IMR-90 (cell line): ENCODE data around the gene CNTFR. TPM values are rescaled to one million over a fixed set of nuclear protein-coding genes. Genes with fewer than 3 reads are reported as not detected.

Source experiments
- ATAC-seq: fragments of 200-7000 bp; cut with Tn5 transposase; 2 replicates; pipeline ENCODE4 v1.9.1; 2020; ENCODE audit warnings: low read depth, mild to moderate bottlenecking, moderate library complexity
- BruUV-seq: library from RNA; stranded (reverse); fragments of 400-500 nt; replicated peaks from 2 replicates; lab custom pipeline; 2021; lab: Mats Ljungman, UMichigan
- CTCF ChIA-PET: fragments of 300-600 bp; formaldehyde crosslinking; extraction: SDS; loops from one replicate; lab custom pipeline; 2021; ENCODE audit warnings: antibody characterized with exemption; lab: Yijun Ruan, JAX
- POLR2A ChIA-PET: fragments of 300-600 bp; sonication (Branson Sonifier 250); formaldehyde crosslinking; loops from one replicate; lab custom pipeline; 2022; ENCODE audit warnings: antibody characterized with exemption; ENCODE audit not compliant: unreplicated experiment; lab: Charles Lee
- DNase-seq: peaks from one replicate; pipeline ENCODE4 v3.0.0; 2013
- H2AFZ ChIP-seq: replicated peaks from 2 replicates; pipeline ENCODE3; 2013; ENCODE audit warnings: low read length, mild to moderate bottlenecking; ENCODE audit not compliant: poor library complexity
- H2AK5ac ChIP-seq: 2 replicates; pipeline ENCODE4 v1.6.1; 2013; ENCODE audit warnings: low read depth, low read length, inconsistent platforms
- H2AK9ac ChIP-seq: replicated peaks from 2 replicates; pipeline ENCODE3; 2013; ENCODE audit warnings: mild to moderate bottlenecking, low read depth, low read length, moderate library complexity; ENCODE audit not compliant: poor library complexity
- H2BK120ac ChIP-seq: 2 replicates; pipeline ENCODE4 v1.6.1; 2013; ENCODE audit warnings: low read depth, low read length, inconsistent platforms
- H2BK15ac ChIP-seq: 3 replicates; pipeline ENCODE4 v1.6.1; 2013; ENCODE audit warnings: low read depth, low read length, inconsistent platforms
- H2BK20ac ChIP-seq: 2 replicates; pipeline ENCODE4 v1.6.1; 2013; ENCODE audit warnings: low read depth, mild to moderate bottlenecking, inconsistent platforms, low read length, moderate library complexity
- H2BK5ac ChIP-seq: 2 replicates; pipeline ENCODE4 v1.6.1; 2013; ENCODE audit warnings: mild to moderate bottlenecking, low read depth, low read length, inconsistent platforms; ENCODE audit not compliant: poor library complexity, severe bottlenecking
- H3K14ac ChIP-seq: replicated peaks from 2 replicates; pipeline ENCODE4 v1.6.1; 2013; ENCODE audit warnings: low read depth, low read length, inconsistent platforms
- H3K18ac ChIP-seq: 2 replicates; pipeline ENCODE4 v1.6.1; 2013; ENCODE audit warnings: low read depth, low read length, control low read depth
- H3K23ac ChIP-seq: 2 replicates; pipeline ENCODE4 v1.6.1; 2013; ENCODE audit warnings: low read depth, low read length, inconsistent platforms
- H3K27ac ChIP-seq: 2 replicates; pipeline ENCODE4 v1.5.1; 2013; ENCODE audit warnings: mild to moderate bottlenecking, control low read depth, low read length; ENCODE audit not compliant: insufficient read depth
- H3K27me3 ChIP-seq: 2 replicates; pipeline ENCODE4 v1.6.1; 2013; ENCODE audit warnings: low read length; ENCODE audit not compliant: control insufficient read depth, insufficient read depth
- H3K36me3 ChIP-seq: 2 replicates; pipeline ENCODE4 v1.6.1; 2013; ENCODE audit warnings: low read length, mixed read lengths; ENCODE audit not compliant: control insufficient read depth, insufficient read depth
- H3K4ac ChIP-seq: 2 replicates; pipeline ENCODE4 v1.6.1; 2013; ENCODE audit warnings: low read depth, low read length, inconsistent platforms
- H3K4me1 ChIP-seq: 2 replicates; pipeline ENCODE4 v1.6.1; 2013; ENCODE audit warnings: low read length, mixed read lengths; ENCODE audit not compliant: control insufficient read depth, insufficient read depth
- H3K4me2 ChIP-seq: 2 replicates; pipeline ENCODE4 v1.6.1; 2013; ENCODE audit warnings: low read depth, mild to moderate bottlenecking, control low read depth, low read length, moderate library complexity
- H3K4me3 ChIP-seq: 2 replicates; pipeline ENCODE4 v1.5.1; 2013; ENCODE audit warnings: low read depth, mild to moderate bottlenecking, control low read depth, low read length, moderate library complexity; ENCODE audit not compliant: insufficient read depth
- H3K56ac ChIP-seq: 2 replicates; pipeline ENCODE4 v1.6.1; 2013; ENCODE audit warnings: low read length, inconsistent platforms; ENCODE audit not compliant: insufficient read depth; ENCODE audit errors: extremely low read depth
- H3K79me1 ChIP-seq, 2 experiments: 2 replicates each; pipeline ENCODE4 v1.6.1; 2013; ENCODE audit warnings: low read length in 2 of 2, inconsistent platforms in 1 of 2, low read depth in 1 of 2
- H3K9ac ChIP-seq: 2 replicates; pipeline ENCODE4 v1.6.1; 2013; ENCODE audit warnings: low read depth, low read length, control low read depth
- H3K9me1 ChIP-seq: 2 replicates; pipeline ENCODE4 v1.6.1; 2013; ENCODE audit warnings: low read length, inconsistent platforms; ENCODE audit not compliant: insufficient read depth
- H3K9me3 ChIP-seq: 2 replicates; pipeline ENCODE4 v1.6.1; 2013; ENCODE audit warnings: low read length; ENCODE audit not compliant: control insufficient read depth, insufficient read depth
- H4K20me1 ChIP-seq: 2 replicates; pipeline ENCODE4 v1.6.1; 2013; ENCODE audit warnings: low read length, inconsistent platforms; ENCODE audit not compliant: insufficient read depth
- H4K5ac ChIP-seq: 2 replicates; pipeline ENCODE4 v1.6.1; 2013; ENCODE audit warnings: mild to moderate bottlenecking, low read depth, low read length, control low read depth
- H4K8ac ChIP-seq, 2 experiments: 2 replicates each; pipeline ENCODE4 v1.6.1; 2013; ENCODE audit warnings: low read depth in 2 of 2, low read length in 2 of 2, control low read depth in 1 of 2, inconsistent platforms in 1 of 2
- H4K91ac ChIP-seq: 2 replicates; pipeline ENCODE4 v1.6.1; 2013; ENCODE audit warnings: low read depth, low read length, inconsistent platforms; ENCODE audit not compliant: insufficient read depth
- BHLHE40 ChIP-seq: fragments of 150-350 bp; IDR thresholded peaks from 2 replicates; pipeline ENCODE4 v1.6.1; 2016; ENCODE audit warnings: mild to moderate bottlenecking, low read depth, low read length
- CEBPB ChIP-seq: IDR thresholded peaks from 2 replicates; pipeline ENCODE4 v1.6.1; 2012; ENCODE audit warnings: low read depth, low read length, improper control_type of control experiment
- FOS ChIP-seq: fragments of 150-350 bp; IDR thresholded peaks from 2 replicates; pipeline ENCODE4 v1.6.1; 2016; ENCODE audit warnings: low read depth, low read length
- MAFK ChIP-seq: IDR thresholded peaks from 2 replicates; pipeline ENCODE4 v1.6.1; 2012; ENCODE audit warnings: low read depth, low read length, improper control_type of control experiment
- MXI1 ChIP-seq: IDR thresholded peaks from 2 replicates; pipeline ENCODE4 v1.6.1; 2012; ENCODE audit warnings: low read depth, mild to moderate bottlenecking, low read length, moderate library complexity, borderline replicate concordance
- NFE2L2 ChIP-seq: fragments of 150-350 bp; IDR thresholded peaks from 2 replicates; pipeline ENCODE4 v1.6.1; 2016; ENCODE audit warnings: low read depth, mild to moderate bottlenecking, low read length
- RAD21 ChIP-seq: IDR thresholded peaks from 2 replicates; pipeline ENCODE4 v1.6.1; 2012; ENCODE audit warnings: low read length, improper control_type of control experiment
- RCOR1 ChIP-seq: IDR thresholded peaks from 2 replicates; pipeline ENCODE4 v1.6.1; 2012; ENCODE audit warnings: mild to moderate bottlenecking, low read length, improper control_type of control experiment; ENCODE audit not compliant: insufficient replicate concordance
- RFX5 ChIP-seq: IDR thresholded peaks from 2 replicates; pipeline ENCODE4 v1.8.0; 2012; ENCODE audit warnings: low read depth, mild to moderate bottlenecking, low read length, moderate library complexity
- SMC3 ChIP-seq: fragments of 150-350 bp; IDR thresholded peaks from 2 replicates; pipeline ENCODE4 v1.6.1; 2016; ENCODE audit warnings: low read depth, mild to moderate bottlenecking, antibody characterized with exemption, low read length, moderate library complexity
- WGBS, 2 experiments: methylation state at CpG; one replicate each; pipeline versions ENCODE4 v1.1.5 to v1.1.7; 2013; ENCODE audit warnings: missing lambda C conversion rate in 2 of 2; ENCODE audit not compliant: insufficient read length in 1 of 2; ENCODE audit errors: extremely low coverage in 2 of 2; 5-methylcytosine and 5-hydroxymethylcytosine counted together
- dilution Hi-C: fragments of 300-500 bp; cut with HindIII; formaldehyde crosslinking; loops from one replicate; pipeline ENCODE4 v1.14.3; 2018; ENCODE audit warnings: low sequenced_read_pairs; ENCODE audit not compliant: unreplicated experiment
- in situ Hi-C: fragments of 300-500 bp; cut with MboI; formaldehyde crosslinking; loops from 3 replicates; pipeline ENCODE4 v1.14.3; 2019; ENCODE audit warnings: low sequenced_read_pairs, inconsistent platforms, mixed read lengths
- intact Hi-C: fragments of 100-400 bp; cut with micrococcal nuclease; formaldehyde crosslinking; loops from 2 replicates; pipeline ENCODE4 v1.10.0; 2022
- polyA plus RNA-seq, 3 experiments: library from polyadenylated mRNA; depleted of rRNA; stranded (reverse); fragments of >200 nt; gene quantifications; 2 replicates each; pipeline ENCODE4 v1.2.3, GENCODE V29; 2012; ENCODE audit warnings: low replicate concordance in 1 of 3
- total RNA-seq: library from RNA; depleted of rRNA; stranded (reverse); fragments of >200 nt; gene quantifications from 2 replicates; pipeline ENCODE4 v1.2.3, GENCODE V29; 2012
- TF ChIP-seq, protein P1 (sequence below): conservative IDR thresholded peaks from 2 replicates; pipeline ENCODE4 v1.5.1; 2012; ENCODE audit warnings: mild to moderate bottlenecking, low read depth, low read length, improper control_type of control experiment
- TF ChIP-seq, protein P2 (sequence below): fragments of 150-350 bp; IDR thresholded peaks from 2 replicates; pipeline ENCODE4 v1.6.1; 2017; ENCODE audit warnings: mild to moderate bottlenecking, antibody characterized with exemption, low read length, low read depth
- TF ChIP-seq, protein P3 (sequence below): fragments of 150-350 bp; IDR thresholded peaks from 2 replicates; pipeline ENCODE4 v1.6.1; 2016; ENCODE audit warnings: low read depth, mild to moderate bottlenecking, low read length, moderate library complexity, borderline replicate concordance

CNTFR gene
- total and polyA plus RNA-seq, 2 of the 4 experiments (the other 2 are of a cell fraction): not detected

DNA sequence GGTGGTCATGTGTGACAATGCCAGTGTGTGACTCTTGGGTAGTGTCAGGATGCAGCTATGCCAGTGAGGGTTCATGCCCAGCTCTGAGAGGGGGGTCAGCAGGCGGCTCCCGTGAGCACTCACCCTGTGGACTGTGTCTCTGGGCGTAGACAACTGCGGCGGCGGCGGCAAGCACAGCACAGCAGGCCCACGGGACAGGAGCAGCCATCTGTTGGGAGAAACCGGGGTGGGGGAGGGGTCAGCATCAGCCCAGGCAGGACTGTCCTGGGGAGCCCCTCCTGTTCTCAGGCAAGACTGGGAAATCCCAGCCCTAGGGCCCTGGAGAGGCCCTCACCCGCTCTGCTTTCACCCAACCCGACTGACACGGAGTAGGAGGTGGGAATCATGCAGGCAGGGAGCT lies 20.8 kb downstream of the CNTFR start:
- POLR2A ChIA-PET: no interaction called here
- no CpG with 5 or more reads among the region's 12 CpGs for WGBS, 2 experiments
- BruUV-seq: no TSS peak

More for the DNA sequence above, 20.8 kb downstream of the CNTFR start:
- Histone ChIP-seq H3K27ac (no peak overlapping the region), H3K4me2 (no peak overlapping the region), H3K23ac (no peak overlapping the region), H4K20me1 (no peaks in the 10 kb centered on the region), H3K36me3 (no peaks in the 10 kb centered on the region), H3K56ac (no peak overlapping the region), H4K8ac (no peak overlapping the region), H2AFZ (no peak overlapping the region), H3K27me3 (peaks cover 85% of the 10 kb centered on the region), H3K9ac (no peak overlapping the region), H2BK120ac (no peak overlapping the region), H2AK9ac (no peak overlapping the region), H3K18ac (no peak overlapping the region), H3K79me1 (no peaks in the 10 kb centered on the region), H3K4ac (no peak overlapping the region), H2BK15ac (no peak overlapping the region), H3K14ac (no peak overlapping the region), H3K4me3 (no peak overlapping the region), H2BK20ac (no peak overlapping the region), H3K9me3 (no peaks in the 10 kb centered on the region), H2BK5ac (no peak overlapping the region), H4K5ac (no peak overlapping the region), H4K91ac (no peak overlapping the region), H3K4me1 (no peaks in the 10 kb centered on the region), H3K9me1 (0 out of 2 replicates have a peak, but pooled peaks cover 3% of the 10 kb centered on the region), H2AK5ac (no peak overlapping the region)
- DNase-seq (no peak), ATAC-seq (no peak)
- CTCF ChIA-PET: no interaction called here
- TF ChIP-seq NFE2L2 (no peak), FOS (no peak), RAD21 (no peak), BHLHE40 (no peak), MXI1 (no peak), MAFK (no peak), CEBPB (no peak), RFX5 (no peak), RCOR1 (no peak), SMC3 (no peak)
- TF ChIP-seq, protein P1, sequence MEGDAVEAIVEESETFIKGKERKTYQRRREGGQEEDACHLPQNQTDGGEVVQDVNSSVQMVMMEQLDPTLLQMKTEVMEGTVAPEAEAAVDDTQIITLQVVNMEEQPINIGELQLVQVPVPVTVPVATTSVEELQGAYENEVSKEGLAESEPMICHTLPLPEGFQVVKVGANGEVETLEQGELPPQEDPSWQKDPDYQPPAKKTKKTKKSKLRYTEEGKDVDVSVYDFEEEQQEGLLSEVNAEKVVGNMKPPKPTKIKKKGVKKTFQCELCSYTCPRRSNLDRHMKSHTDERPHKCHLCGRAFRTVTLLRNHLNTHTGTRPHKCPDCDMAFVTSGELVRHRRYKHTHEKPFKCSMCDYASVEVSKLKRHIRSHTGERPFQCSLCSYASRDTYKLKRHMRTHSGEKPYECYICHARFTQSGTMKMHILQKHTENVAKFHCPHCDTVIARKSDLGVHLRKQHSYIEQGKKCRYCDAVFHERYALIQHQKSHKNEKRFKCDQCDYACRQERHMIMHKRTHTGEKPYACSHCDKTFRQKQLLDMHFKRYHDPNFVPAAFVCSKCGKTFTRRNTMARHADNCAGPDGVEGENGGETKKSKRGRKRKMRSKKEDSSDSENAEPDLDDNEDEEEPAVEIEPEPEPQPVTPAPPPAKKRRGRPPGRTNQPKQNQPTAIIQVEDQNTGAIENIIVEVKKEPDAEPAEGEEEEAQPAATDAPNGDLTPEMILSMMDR: no peak
- TF ChIP-seq, protein P2, sequence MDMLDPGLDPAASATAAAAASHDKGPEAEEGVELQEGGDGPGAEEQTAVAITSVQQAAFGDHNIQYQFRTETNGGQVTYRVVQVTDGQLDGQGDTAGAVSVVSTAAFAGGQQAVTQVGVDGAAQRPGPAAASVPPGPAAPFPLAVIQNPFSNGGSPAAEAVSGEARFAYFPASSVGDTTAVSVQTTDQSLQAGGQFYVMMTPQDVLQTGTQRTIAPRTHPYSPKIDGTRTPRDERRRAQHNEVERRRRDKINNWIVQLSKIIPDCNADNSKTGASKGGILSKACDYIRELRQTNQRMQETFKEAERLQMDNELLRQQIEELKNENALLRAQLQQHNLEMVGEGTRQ: no peak
- TF ChIP-seq, protein P3, sequence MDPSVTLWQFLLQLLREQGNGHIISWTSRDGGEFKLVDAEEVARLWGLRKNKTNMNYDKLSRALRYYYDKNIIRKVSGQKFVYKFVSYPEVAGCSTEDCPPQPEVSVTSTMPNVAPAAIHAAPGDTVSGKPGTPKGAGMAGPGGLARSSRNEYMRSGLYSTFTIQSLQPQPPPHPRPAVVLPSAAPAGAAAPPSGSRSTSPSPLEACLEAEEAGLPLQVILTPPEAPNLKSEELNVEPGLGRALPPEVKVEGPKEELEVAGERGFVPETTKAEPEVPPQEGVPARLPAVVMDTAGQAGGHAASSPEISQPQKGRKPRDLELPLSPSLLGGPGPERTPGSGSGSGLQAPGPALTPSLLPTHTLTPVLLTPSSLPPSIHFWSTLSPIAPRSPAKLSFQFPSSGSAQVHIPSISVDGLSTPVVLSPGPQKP: no peak
- intact Hi-C loops (no loop called here), dilution Hi-C loops (no loop called here), in situ Hi-C loops (no loop called here)
